ENCODE measurements around the gene SMIM5. TPM values are rescaled to one million over a fixed set of nuclear protein-coding genes. Genes with fewer than 3 reads are reported as not detected.

SMIM5 gene
- polyA plus RNA-seq, 2 donors, result 33.9 to 37.3 TPM

DNA sequence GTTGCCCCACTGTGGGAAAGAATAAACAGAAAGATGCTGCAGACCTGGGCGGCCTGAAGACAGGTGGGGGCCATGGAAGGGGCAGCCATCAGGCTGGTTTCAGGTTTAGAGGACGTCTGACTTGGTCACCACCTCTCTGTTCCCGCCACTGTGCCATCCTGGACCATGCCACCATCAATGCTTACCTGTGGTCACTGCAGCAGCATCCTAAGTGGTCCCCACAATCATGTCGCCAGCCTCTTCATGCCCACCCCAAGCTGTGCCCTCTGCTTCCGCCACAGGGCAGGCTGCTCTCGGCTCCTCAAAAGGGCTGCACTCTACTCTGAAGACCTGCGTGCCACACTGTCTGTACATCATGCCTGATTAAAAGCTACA is 10.4 kb downstream of the SMIM5 start:
- peaks cover 5 to 6% of the 10 kb centered on the region in 2 donors for H3K36me3 ChIP-seq (ENCODE audit: control insufficient read depth in 2 of 2, insufficient read depth in 2 of 2, low read length in 1 of 2)
- no peaks in the 10 kb centered on the region for H3K27me3 ChIP-seq (ENCODE audit: control insufficient read depth in 1 of 2, insufficient read depth in 2 of 2, low read length in 2 of 2)
- peak overlapping the region; percentile 90 to 91 for H3K27ac ChIP-seq (ENCODE audit: low read depth in 2 of 2, low read length in 1 of 2)
- H3K4me3 ChIP-seq (ENCODE audit: low read depth in 1 of 2, low read length in 2 of 2), result no peak overlapping the region
- 78 to 81% methylated on average over 7 of the region's 7 CpGs for WGBS, 2 donors
- H3K4me1 ChIP-seq (ENCODE audit: control insufficient read depth in 2 of 2, insufficient read depth in 2 of 2, low read length in 1 of 2), result peaks cover 0 to 20% of the 10 kb centered on the region in 2 donors
- H3K9me3 ChIP-seq (ENCODE audit: control insufficient read depth in 2 of 2, insufficient read depth in 1 of 2, low read depth in 1 of 2, low read length in 1 of 2), result no peaks in the 10 kb centered on the region

DNA sequence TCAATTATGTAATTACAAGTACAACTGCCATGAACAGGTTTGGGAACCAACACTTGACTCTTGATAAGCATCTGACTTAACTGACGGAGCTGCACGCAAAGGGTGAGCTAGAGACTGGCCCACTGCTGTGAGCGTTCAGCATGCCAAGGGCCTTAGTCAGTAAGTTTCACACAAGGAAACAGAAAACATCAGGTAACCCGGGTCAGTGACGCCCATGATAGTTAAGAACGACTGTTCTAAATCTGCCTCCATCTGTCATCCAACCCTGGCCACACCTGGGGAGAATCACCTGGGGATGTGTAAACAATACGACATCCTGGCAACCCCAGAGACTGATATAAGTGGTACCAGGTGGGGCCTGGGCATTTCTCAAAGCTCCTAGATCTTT is 12.3 kb downstream of the SMIM5 start:
- no peaks in the 10 kb centered on the region for H3K9me3 ChIP-seq (ENCODE audit: control insufficient read depth in 2 of 2, insufficient read depth in 1 of 2, low read depth in 1 of 2, low read length in 1 of 2)
- no peaks in the 10 kb centered on the region for H3K27me3 ChIP-seq (ENCODE audit: control insufficient read depth in 1 of 2, insufficient read depth in 2 of 2, low read length in 2 of 2)
- H3K4me1 ChIP-seq (ENCODE audit: control insufficient read depth in 2 of 2, insufficient read depth in 2 of 2, low read length in 1 of 2), result peaks cover 0 to 17% of the 10 kb centered on the region in 2 donors
- 63 to 64% methylated on average over 7 of the region's 7 CpGs for WGBS, 2 donors
- H3K36me3 ChIP-seq (ENCODE audit: control insufficient read depth in 2 of 2, insufficient read depth in 2 of 2, low read length in 1 of 2), result peaks cover 5 to 12% of the 10 kb centered on the region in 2 donors
- no peak overlapping the region for H3K4me3 ChIP-seq (ENCODE audit: low read depth in 1 of 2, low read length in 2 of 2)
- peak overlapping the region; percentile 62 to 83 for H3K27ac ChIP-seq (ENCODE audit: low read depth in 2 of 2, low read length in 1 of 2)

DNA sequence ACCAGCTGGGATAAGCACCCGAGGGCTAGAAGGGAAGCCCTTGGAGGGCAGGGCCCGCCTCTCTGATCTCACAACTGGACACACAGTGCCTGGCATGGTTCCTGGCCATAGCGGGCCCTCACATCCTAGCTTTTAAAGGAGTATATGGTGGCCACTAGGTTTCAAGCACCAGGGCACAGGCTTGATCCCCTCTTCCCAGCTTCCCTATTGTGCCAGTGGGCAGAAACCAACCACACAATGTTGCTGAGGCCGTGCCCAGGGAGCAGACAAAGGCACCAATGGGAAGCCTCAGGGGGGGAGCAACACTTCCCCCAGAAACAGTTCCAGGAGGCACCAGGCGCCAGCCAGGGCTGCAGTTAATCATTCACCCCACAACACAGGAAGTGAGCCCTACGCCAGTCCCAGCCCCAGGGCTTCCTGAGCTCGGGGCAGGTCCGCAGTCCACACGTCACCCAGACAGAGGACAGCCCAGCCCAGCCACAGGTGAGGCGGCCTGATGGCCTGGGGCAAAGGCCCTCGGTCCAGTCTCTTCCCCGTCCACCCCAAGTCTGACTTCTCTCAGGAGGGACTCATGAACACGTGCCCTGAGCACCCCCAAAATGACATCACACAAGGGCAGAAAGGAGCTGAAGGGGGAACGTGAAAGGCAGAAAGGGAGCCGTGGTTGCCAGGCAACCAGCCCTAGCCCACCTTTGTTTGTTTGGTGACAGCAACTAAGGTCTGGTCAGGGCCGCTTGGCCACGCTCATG is 12.8 kb downstream of the SMIM5 start:
- Histone ChIP-seq H3K27ac (ENCODE audit: low read depth in 2 of 2, low read length in 1 of 2) (peak overlapping the region; percentile 62 to 83), H3K4me1 (ENCODE audit: control insufficient read depth in 2 of 2, insufficient read depth in 2 of 2, low read length in 1 of 2) (peaks cover 0 to 15% of the 10 kb centered on the region in 2 donors), H3K36me3 (ENCODE audit: control insufficient read depth in 2 of 2, insufficient read depth in 2 of 2, low read length in 1 of 2) (peaks cover 9 to 11% of the 10 kb centered on the region in 2 donors), H3K27me3 (ENCODE audit: control insufficient read depth in 1 of 2, insufficient read depth in 2 of 2, low read length in 2 of 2) (no peaks in the 10 kb centered on the region), H3K4me3 (ENCODE audit: low read depth in 1 of 2, low read length in 2 of 2) (no peak overlapping the region), H3K9me3 (ENCODE audit: control insufficient read depth in 2 of 2, insufficient read depth in 1 of 2, low read depth in 1 of 2, low read length in 1 of 2) (no peaks in the 10 kb centered on the region)
- 48 to 77% methylated on average over 17 of the region's 17 CpGs for WGBS, 2 donors

DNA sequence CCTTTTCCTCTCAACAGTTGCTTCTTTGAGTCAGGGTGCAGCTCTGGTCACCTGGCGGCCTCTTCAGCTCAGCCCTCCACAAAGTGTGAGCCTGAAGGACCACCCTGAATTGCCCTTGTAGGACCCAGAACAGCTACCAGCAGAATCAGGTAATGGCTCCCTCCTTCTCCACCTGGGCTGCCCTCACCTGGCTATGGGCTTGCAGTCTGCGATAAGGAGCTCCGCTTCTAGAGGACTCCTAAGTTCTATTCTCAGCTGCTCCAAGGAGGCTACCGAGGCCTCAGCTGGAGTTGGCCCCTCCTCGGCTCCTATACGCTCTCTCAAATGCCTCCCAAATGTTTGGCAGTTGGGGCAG is 13.4 kb downstream of the SMIM5 start:
- H3K9me3 ChIP-seq (ENCODE audit: control insufficient read depth in 2 of 2, insufficient read depth in 1 of 2, low read depth in 1 of 2, low read length in 1 of 2), result no peaks in the 10 kb centered on the region
- peaks cover 9 to 11% of the 10 kb centered on the region in 2 donors for H3K36me3 ChIP-seq (ENCODE audit: control insufficient read depth in 2 of 2, insufficient read depth in 2 of 2, low read length in 1 of 2)
- H3K27me3 ChIP-seq (ENCODE audit: control insufficient read depth in 1 of 2, insufficient read depth in 2 of 2, low read length in 2 of 2), result no peaks in the 10 kb centered on the region
- H3K27ac ChIP-seq (ENCODE audit: low read depth in 2 of 2, low read length in 1 of 2), result peak overlapping the region; percentile 20 to 58
- H3K4me1 ChIP-seq (ENCODE audit: control insufficient read depth in 2 of 2, insufficient read depth in 2 of 2, low read length in 1 of 2), result peaks cover 0 to 12% of the 10 kb centered on the region in 2 donors
- 92 to 96% methylated on average over 6 of the region's 6 CpGs for WGBS, 2 donors
- H3K4me3 ChIP-seq (ENCODE audit: low read depth in 1 of 2, low read length in 2 of 2), result no peak overlapping the region

DNA sequence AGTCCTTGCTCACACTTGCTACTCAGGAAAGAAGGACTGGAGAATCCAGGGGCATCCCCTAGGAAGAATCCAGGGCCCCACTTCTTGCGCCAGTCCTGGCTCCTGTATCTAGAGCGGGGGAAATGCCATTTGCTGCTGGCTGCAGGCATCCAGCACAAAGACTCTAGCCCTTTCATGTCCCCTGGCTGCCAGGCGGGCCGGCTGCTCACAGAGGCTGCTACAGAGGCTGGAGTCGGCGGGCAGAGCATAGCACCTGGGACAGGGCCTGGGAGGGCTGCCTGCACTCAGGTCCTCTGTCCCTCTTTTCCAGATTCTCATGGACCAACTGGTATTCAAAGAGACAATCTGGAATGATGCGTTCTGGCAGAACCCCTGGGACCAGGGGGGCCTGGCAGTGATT is 13.8 kb downstream of the SMIM5 start:
- no peaks in the 10 kb centered on the region for H3K27me3 ChIP-seq (ENCODE audit: control insufficient read depth in 1 of 2, insufficient read depth in 2 of 2, low read length in 2 of 2)
- no peaks in the 10 kb centered on the region for H3K9me3 ChIP-seq (ENCODE audit: control insufficient read depth in 2 of 2, insufficient read depth in 1 of 2, low read depth in 1 of 2, low read length in 1 of 2)
- no peak overlapping the region for H3K27ac ChIP-seq (ENCODE audit: low read depth in 2 of 2, low read length in 1 of 2)
- H3K4me1 ChIP-seq (ENCODE audit: control insufficient read depth in 2 of 2, insufficient read depth in 2 of 2, low read length in 1 of 2), result peaks cover 0 to 7% of the 10 kb centered on the region in 2 donors
- H3K4me3 ChIP-seq (ENCODE audit: low read depth in 1 of 2, low read length in 2 of 2), result no peak overlapping the region
- 92 to 93% methylated on average over 7 of the region's 7 CpGs for WGBS, 2 donors
- H3K36me3 ChIP-seq (ENCODE audit: control insufficient read depth in 2 of 2, insufficient read depth in 2 of 2, low read length in 1 of 2), result peaks cover 9 to 11% of the 10 kb centered on the region in 2 donors

DNA sequence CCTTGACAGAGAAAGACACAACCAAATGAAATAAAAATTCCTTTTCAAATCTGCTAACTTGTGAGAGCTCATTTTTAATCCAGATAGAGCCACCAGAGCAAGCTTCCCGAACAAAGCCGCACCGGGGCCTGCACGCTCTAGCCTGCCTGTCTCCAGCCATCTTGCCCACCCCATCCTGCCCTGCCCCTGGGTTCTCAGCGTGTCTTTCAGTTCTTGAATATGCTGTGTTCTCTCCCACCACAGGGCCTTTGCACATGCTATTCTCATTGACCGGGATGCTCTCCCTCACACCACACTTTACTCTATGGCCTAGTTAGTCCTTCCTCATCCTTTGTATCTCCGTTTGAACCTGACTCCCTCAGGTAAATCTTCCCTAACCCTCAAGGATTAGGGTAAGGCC is 14.7 kb downstream of the SMIM5 start:
- WGBS, 2 donors, result 97% methylated on average over 7 of the region's 7 CpGs
- Histone ChIP-seq H3K27ac (ENCODE audit: low read depth in 2 of 2, low read length in 1 of 2) (no peak overlapping the region), H3K27me3 (ENCODE audit: control insufficient read depth in 1 of 2, insufficient read depth in 2 of 2, low read length in 2 of 2) (no peaks in the 10 kb centered on the region), H3K9me3 (ENCODE audit: control insufficient read depth in 2 of 2, insufficient read depth in 1 of 2, low read depth in 1 of 2, low read length in 1 of 2) (no peaks in the 10 kb centered on the region), H3K4me1 (ENCODE audit: control insufficient read depth in 2 of 2, insufficient read depth in 2 of 2, low read length in 1 of 2) (peaks cover 0 to 5% of the 10 kb centered on the region in 2 donors), H3K4me3 (ENCODE audit: low read depth in 1 of 2, low read length in 2 of 2) (no peak overlapping the region), H3K36me3 (ENCODE audit: control insufficient read depth in 2 of 2, insufficient read depth in 2 of 2, low read length in 1 of 2) (peaks cover 9 to 16% of the 10 kb centered on the region in 2 donors)

DNA sequence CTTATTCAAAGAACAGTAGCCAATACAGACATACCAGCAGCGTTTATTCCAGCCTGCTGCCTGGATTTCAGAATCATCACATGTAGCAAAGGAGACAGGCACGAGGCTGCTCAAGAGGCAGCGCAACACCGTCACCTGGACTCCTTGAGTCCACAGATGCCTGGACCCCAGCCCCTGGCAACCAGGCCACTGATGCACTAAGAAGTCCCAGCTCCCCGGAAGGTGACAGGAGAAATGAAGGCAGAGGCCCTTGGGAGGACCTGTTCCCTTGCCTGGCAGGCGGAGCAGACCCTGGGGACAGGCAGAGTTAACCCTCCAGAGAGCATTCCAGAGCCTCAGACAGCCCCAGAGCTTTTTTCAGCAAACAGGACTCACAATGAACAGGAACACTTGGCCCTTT is 16.5 kb downstream of the SMIM5 start:
- no peaks in the 10 kb centered on the region for H3K27me3 ChIP-seq (ENCODE audit: control insufficient read depth in 1 of 2, insufficient read depth in 2 of 2, low read length in 2 of 2)
- 91 to 97% methylated on average over 6 of the region's 6 CpGs for WGBS, 2 donors
- H3K4me3 ChIP-seq (ENCODE audit: low read depth in 1 of 2, low read length in 2 of 2), result no peak overlapping the region
- peaks cover 9 to 16% of the 10 kb centered on the region in 2 donors for H3K36me3 ChIP-seq (ENCODE audit: control insufficient read depth in 2 of 2, insufficient read depth in 2 of 2, low read length in 1 of 2)
- no peak overlapping the region for H3K27ac ChIP-seq (ENCODE audit: low read depth in 2 of 2, low read length in 1 of 2)
- H3K9me3 ChIP-seq (ENCODE audit: control insufficient read depth in 2 of 2, insufficient read depth in 1 of 2, low read depth in 1 of 2, low read length in 1 of 2), result no peaks in the 10 kb centered on the region
- H3K4me1 ChIP-seq (ENCODE audit: control insufficient read depth in 2 of 2, insufficient read depth in 2 of 2, low read length in 1 of 2), result no peaks in the 10 kb centered on the region

DNA sequence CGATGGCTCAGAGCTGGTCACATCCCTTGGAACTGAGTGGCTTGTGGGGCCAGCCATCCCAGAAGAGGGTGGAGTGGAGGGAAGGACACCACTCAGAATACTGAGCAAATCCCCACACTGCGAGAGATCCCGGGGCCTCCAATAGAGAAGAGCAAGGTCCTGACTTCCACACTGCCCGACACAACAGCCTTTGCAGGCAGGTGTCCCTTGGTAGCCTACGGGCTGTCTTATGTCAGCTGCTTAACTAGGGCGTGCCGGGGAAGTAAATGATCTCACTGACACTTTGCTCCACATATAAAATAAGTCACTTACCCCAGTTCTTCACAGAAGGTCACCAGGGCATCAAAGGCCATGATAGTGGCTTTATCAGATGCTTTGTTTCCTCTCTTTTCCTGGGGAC is 17.6 kb downstream of the SMIM5 start:
- peaks cover 9 to 16% of the 10 kb centered on the region in 2 donors for H3K36me3 ChIP-seq (ENCODE audit: control insufficient read depth in 2 of 2, insufficient read depth in 2 of 2, low read length in 1 of 2)
- WGBS, 2 donors, result 92 to 93% methylated on average over 7 of the region's 7 CpGs

DNA sequence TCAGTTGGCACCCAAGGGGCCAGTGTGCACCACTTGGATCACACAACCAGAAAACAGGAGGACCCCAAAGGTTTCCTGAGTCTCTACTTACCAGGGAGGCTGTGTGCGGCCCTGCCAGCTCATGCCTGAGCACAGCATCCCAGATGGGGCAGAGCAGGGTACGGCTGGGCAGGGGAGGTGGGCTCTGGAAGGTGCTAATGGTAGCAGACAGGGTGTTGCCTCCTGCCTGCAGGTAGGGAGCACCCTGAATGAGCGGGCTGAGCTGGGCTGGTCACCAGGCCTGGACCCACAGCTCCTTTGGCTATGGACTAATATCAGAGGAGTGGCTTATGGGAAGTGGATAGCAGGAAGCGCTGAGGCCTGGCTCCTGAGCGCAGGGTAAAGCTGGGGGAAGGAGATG is 19.1 kb downstream of the SMIM5 start:
- WGBS, 2 donors, result 91 to 92% methylated on average over 5 of the region's 5 CpGs

More for the DNA sequence above, 17.6 kb downstream of the SMIM5 start:
- Histone ChIP-seq H3K4me3 (ENCODE audit: low read depth in 1 of 2, low read length in 2 of 2) (no peak overlapping the region), H3K4me1 (ENCODE audit: control insufficient read depth in 2 of 2, insufficient read depth in 2 of 2, low read length in 1 of 2) (no peaks in the 10 kb centered on the region), H3K27me3 (ENCODE audit: control insufficient read depth in 1 of 2, insufficient read depth in 2 of 2, low read length in 2 of 2) (no peaks in the 10 kb centered on the region), H3K9me3 (ENCODE audit: control insufficient read depth in 2 of 2, insufficient read depth in 1 of 2, low read depth in 1 of 2, low read length in 1 of 2) (no peaks in the 10 kb centered on the region), H3K27ac (ENCODE audit: low read depth in 2 of 2, low read length in 1 of 2) (no peak overlapping the region)

DNA sequence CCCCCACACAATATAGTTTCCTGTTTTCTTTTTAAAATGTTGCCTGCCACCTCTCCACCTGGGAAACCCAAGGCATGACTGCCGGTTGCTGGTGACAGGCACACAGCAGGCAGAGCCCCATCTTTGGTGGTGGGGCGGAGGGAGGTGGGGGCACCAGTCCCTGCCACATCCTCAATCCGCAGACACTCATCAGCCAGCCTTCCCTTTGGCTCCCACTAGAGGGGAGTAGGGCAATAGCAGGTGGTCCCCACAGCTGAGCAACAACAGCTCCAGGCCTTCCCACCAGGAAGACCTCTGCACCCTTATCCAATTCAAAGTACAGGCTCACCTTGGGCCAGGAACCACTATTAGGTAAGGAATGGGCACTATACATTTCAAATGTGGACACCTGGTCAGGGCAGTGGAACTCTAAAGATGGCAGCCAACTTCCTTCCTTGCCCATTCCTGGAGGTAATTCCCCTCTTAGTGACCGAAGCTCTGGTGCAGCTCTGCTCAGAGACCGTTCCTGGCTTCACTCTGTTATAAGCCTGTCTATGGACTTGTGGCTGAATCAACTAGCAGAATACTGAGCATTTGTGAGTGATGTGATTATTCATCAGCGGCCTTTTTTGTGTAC is 19.8 kb downstream of the SMIM5 start:
- 66 to 70% methylated on average over 6 of the region's 6 CpGs for WGBS, 2 donors
- Histone ChIP-seq H3K27me3 (ENCODE audit: control insufficient read depth in 1 of 2, insufficient read depth in 2 of 2, low read length in 2 of 2) (no peaks in the 10 kb centered on the region), H3K36me3 (ENCODE audit: control insufficient read depth in 2 of 2, insufficient read depth in 2 of 2, low read length in 1 of 2) (peaks cover 4 to 16% of the 10 kb centered on the region in 2 donors), H3K27ac (ENCODE audit: low read depth in 2 of 2, low read length in 1 of 2) (no peak overlapping the region), H3K4me3 (ENCODE audit: low read depth in 1 of 2, low read length in 2 of 2) (no peak overlapping the region), H3K9me3 (ENCODE audit: control insufficient read depth in 2 of 2, insufficient read depth in 1 of 2, low read depth in 1 of 2, low read length in 1 of 2) (no peaks in the 10 kb centered on the region), H3K4me1 (ENCODE audit: control insufficient read depth in 2 of 2, insufficient read depth in 2 of 2, low read length in 1 of 2) (no peaks in the 10 kb centered on the region)

More for the DNA sequence above, 19.1 kb downstream of the SMIM5 start:
- H3K4me3 ChIP-seq (ENCODE audit: low read depth in 1 of 2, low read length in 2 of 2), result no peak overlapping the region
- no peaks in the 10 kb centered on the region for H3K4me1 ChIP-seq (ENCODE audit: control insufficient read depth in 2 of 2, insufficient read depth in 2 of 2, low read length in 1 of 2)
- H3K27me3 ChIP-seq (ENCODE audit: control insufficient read depth in 1 of 2, insufficient read depth in 2 of 2, low read length in 2 of 2), result no peaks in the 10 kb centered on the region
- no peaks in the 10 kb centered on the region for H3K9me3 ChIP-seq (ENCODE audit: control insufficient read depth in 2 of 2, insufficient read depth in 1 of 2, low read depth in 1 of 2, low read length in 1 of 2)
- H3K27ac ChIP-seq (ENCODE audit: low read depth in 2 of 2, low read length in 1 of 2), result no peak overlapping the region
- peaks cover 4 to 16% of the 10 kb centered on the region in 2 donors for H3K36me3 ChIP-seq (ENCODE audit: control insufficient read depth in 2 of 2, insufficient read depth in 2 of 2, low read length in 1 of 2)
